ENCODE results near the gene POLDIP2. TPM values are rescaled to one million over a fixed set of nuclear protein-coding genes. Genes with fewer than 3 reads are reported as not detected.
A peak's percentile ranks its signal among the peaks of the same experiment; 100 is the strongest.

POLDIP2 gene
- total and polyA plus RNA-seq, 2 of the 4 experiments (the other 2 are of a cell fraction), result 66.7 to 77.8 TPM

DNA sequence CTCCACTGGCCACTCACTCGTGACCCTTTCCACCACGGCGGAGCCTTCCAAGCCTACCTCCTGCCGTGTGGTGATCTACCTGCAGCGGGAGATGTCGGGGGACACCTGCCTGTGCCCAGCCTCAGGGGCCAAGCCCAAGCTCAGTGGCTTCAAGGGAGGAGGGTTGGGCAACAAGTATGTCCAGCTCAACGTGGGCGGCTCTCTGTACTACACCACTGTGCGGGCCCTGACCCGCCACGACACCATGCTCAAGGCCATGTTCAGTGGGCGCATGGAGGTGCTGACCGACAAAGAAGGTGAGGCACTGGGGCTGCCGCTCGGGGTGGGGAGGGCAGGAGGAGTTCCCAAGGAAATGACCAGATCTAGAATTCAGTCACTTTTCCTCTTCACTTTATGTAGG is 17.9 kb downstream of the POLDIP2 start:
- no peak overlapping the region for H2AK9ac ChIP-seq (replicated peaks; ENCODE audit: low read depth, low read length, poor library complexity)
- POLR2A ChIA-PET (ENCODE audit: unreplicated experiment), result no interaction called here
- no peak overlapping the region for H2BK5ac ChIP-seq (ENCODE audit: low read depth, low read length, poor library complexity, severe bottlenecking)
- H3K14ac ChIP-seq (replicated peaks; ENCODE audit: low read depth, low read length), result no peak overlapping the region
- H3K4ac ChIP-seq (ENCODE audit: low read depth, low read length), result no peak overlapping the region; the same call in 1 of the 2 replicates
- no peak overlapping the region for H4K91ac ChIP-seq (ENCODE audit: insufficient read depth, low read depth, low read length)
- dilution Hi-C loops (cut with HindIII; ENCODE audit: low sequenced_read_pairs, unreplicated experiment), result no loop called here
- no peaks in the 10 kb centered on the region for H3K27me3 ChIP-seq (ENCODE audit: control insufficient read depth, insufficient read depth, low read length)
- WGBS, 2 experiments (ENCODE audit: extremely low coverage in 2 of 2, insufficient read length in 1 of 2), result 87% methylated on average over 3 of the region's 15 CpGs; no CpG with 5 or more reads in 1 of the 2 experiments
- peak overlapping the region; percentile 13; the same call in 1 of the 2 replicates for H2AK5ac ChIP-seq (ENCODE audit: low read depth, low read length)
- intact Hi-C loops (cut with micrococcal nuclease), result loop anchor here (5.0 to 10.0 kb wide), 3 partner anchors 107 to 447 kb away; partner anchors contain the start of genes LYRM9 and NLK
- H4K20me1 ChIP-seq (ENCODE audit: insufficient read depth, low read length), result peaks cover 41% of the 10 kb centered on the region; the same call in 1 of the 2 replicates
- no peak overlapping the region for H3K27ac ChIP-seq (ENCODE audit: insufficient read depth, low read length)
- H2BK15ac ChIP-seq (ENCODE audit: low read depth, low read length), result no peak overlapping the region
- peaks cover 12% of the 10 kb centered on the region for H3K9me1 ChIP-seq (ENCODE audit: insufficient read depth, low read length)
- H3K36me3 ChIP-seq (ENCODE audit: control insufficient read depth, insufficient read depth, low read length), result peaks cover 48% of the 10 kb centered on the region
- no peak overlapping the region for H3K18ac ChIP-seq (ENCODE audit: low read depth, low read length)
- DNase-seq (no peak), ATAC-seq (ENCODE audit: low read depth) (no peak)
- no peak overlapping the region for H3K56ac ChIP-seq (ENCODE audit: extremely low read depth, insufficient read depth, low read length)
- H3K23ac ChIP-seq (ENCODE audit: low read depth, low read length), result no peak overlapping the region
- H4K5ac ChIP-seq (ENCODE audit: low read depth, low read length), result no peak overlapping the region
- H3K4me3 ChIP-seq (ENCODE audit: insufficient read depth, low read depth, low read length), result no peak overlapping the region
- no peak overlapping the region for H2BK120ac ChIP-seq (ENCODE audit: low read depth, low read length)
- no peak overlapping the region for H4K8ac ChIP-seq (ENCODE audit: low read depth in 2 of 2, low read length in 2 of 2)
- no peak overlapping the region for H3K4me2 ChIP-seq (ENCODE audit: low read depth, low read length)
- no peak overlapping the region for H2BK20ac ChIP-seq (ENCODE audit: low read depth, low read length)
- TF ChIP-seq POLR2A (IDR thresholded peaks at IDR 0.05; ENCODE audit: low read depth, low read length) (no peak), RCOR1 (IDR thresholded peaks at IDR 0.05; ENCODE audit: insufficient replicate concordance, low read length) (no peak), BHLHE40 (IDR thresholded peaks at IDR 0.05; ENCODE audit: low read depth, low read length) (no peak), NFE2L2 (IDR thresholded peaks at IDR 0.05; ENCODE audit: low read depth, low read length) (no peak)
- TF ChIP-seq, protein P1, sequence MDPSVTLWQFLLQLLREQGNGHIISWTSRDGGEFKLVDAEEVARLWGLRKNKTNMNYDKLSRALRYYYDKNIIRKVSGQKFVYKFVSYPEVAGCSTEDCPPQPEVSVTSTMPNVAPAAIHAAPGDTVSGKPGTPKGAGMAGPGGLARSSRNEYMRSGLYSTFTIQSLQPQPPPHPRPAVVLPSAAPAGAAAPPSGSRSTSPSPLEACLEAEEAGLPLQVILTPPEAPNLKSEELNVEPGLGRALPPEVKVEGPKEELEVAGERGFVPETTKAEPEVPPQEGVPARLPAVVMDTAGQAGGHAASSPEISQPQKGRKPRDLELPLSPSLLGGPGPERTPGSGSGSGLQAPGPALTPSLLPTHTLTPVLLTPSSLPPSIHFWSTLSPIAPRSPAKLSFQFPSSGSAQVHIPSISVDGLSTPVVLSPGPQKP (IDR thresholded peaks at IDR 0.05; ENCODE audit: borderline replicate concordance, low read depth, low read length), result no peak
- TF ChIP-seq, protein P2, sequence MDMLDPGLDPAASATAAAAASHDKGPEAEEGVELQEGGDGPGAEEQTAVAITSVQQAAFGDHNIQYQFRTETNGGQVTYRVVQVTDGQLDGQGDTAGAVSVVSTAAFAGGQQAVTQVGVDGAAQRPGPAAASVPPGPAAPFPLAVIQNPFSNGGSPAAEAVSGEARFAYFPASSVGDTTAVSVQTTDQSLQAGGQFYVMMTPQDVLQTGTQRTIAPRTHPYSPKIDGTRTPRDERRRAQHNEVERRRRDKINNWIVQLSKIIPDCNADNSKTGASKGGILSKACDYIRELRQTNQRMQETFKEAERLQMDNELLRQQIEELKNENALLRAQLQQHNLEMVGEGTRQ (IDR thresholded peaks at IDR 0.05; ENCODE audit: low read depth, low read length), result no peak
- H3K79me1 ChIP-seq (ENCODE audit: low read depth in 1 of 2, low read length in 2 of 2), result peaks cover 31 to 87% of the 10 kb centered on the region in 2 experiments; a peak in 3 of 4 replicates
- in situ Hi-C loops (cut with MboI; ENCODE audit: low sequenced_read_pairs), result loop anchor here (25.0 kb wide), 1 partner anchor 802 kb away; no protein-coding TSS in a partner anchor
- H3K4me1 ChIP-seq (ENCODE audit: control insufficient read depth, insufficient read depth, low read length), result peaks cover 9% of the 10 kb centered on the region
- no TSS peak for BruUV-seq (replicated peaks)
- no peak overlapping the region for H3K9ac ChIP-seq (ENCODE audit: low read depth, low read length)
- CTCF ChIA-PET, result no interaction called here
- no peaks in the 10 kb centered on the region for H3K9me3 ChIP-seq (ENCODE audit: control insufficient read depth, insufficient read depth, low read length)
- no peak overlapping the region for H2AFZ ChIP-seq (replicated peaks; ENCODE audit: low read length, poor library complexity)

Data from IMR-90 (cell line).